Neural cell (in vitro differentiated cells): ENCODE results near the gene NAA15. TPM values are rescaled to one million over a fixed set of nuclear protein-coding genes. Genes with fewer than 3 reads are reported as not detected.
"Not testable (repeated sequence)": the region's sequence is repeated elsewhere in the genome, so short reads cannot be mapped to it uniquely, and the experiment has no call there.

ENCODE experiments used
- H2AFZ ChIP-seq: fragments of 200-600, 300-800 bp; sonication (generic), shearing (Covaris generic); 2 replicates; pipeline ENCODE4 v1.6.0; 2014; ENCODE audit warnings: low read depth, mild to moderate bottlenecking, antibody characterized with exemption, low read length, moderate library complexity
- H3F3A ChIP-seq: fragments of 200-600 bp; shearing (Covaris generic); 2 replicates; pipeline ENCODE4 v1.6.1; 2016; ENCODE audit warnings: mild to moderate bottlenecking, moderate library complexity, mixed read lengths, antibody characterized with exemption, low read length; ENCODE audit not compliant: insufficient read depth, poor library complexity, severe bottlenecking
- H3K27ac ChIP-seq: fragments of 200-600, 300-800 bp; sonication (generic), shearing (Covaris generic); 2 replicates; pipeline ENCODE4 v1.5.1; 2014; ENCODE audit warnings: mild to moderate bottlenecking, low read length, moderate library complexity
- H3K27me3 ChIP-seq: fragments of 300-800, 200-600 bp; sonication (generic), shearing (Covaris generic); 2 replicates; pipeline ENCODE4 v1.6.0; 2014; ENCODE audit warnings: mild to moderate bottlenecking, low read depth, low read length, moderate library complexity; ENCODE audit not compliant: insufficient read depth
- H3K36me3 ChIP-seq: fragments of 300-800, 200-600 bp; sonication (generic), shearing (Covaris generic); 2 replicates; pipeline ENCODE4 v1.5.1; 2014; ENCODE audit warnings: mild to moderate bottlenecking, antibody characterized with exemption, low read length, moderate library complexity; ENCODE audit not compliant: insufficient read depth
- H3K4me2 ChIP-seq: fragments of 300-800, 200-600 bp; sonication (generic), shearing (Covaris generic); 2 replicates; pipeline ENCODE4 v1.6.0; 2014; ENCODE audit warnings: mild to moderate bottlenecking, low read length
- H3K4me3 ChIP-seq: fragments of 300-800, 200-600 bp; sonication (generic), shearing (Covaris generic); 2 replicates; pipeline ENCODE4 v1.5.1; 2014; ENCODE audit warnings: mild to moderate bottlenecking, low read length, moderate library complexity
- H3K79me2 ChIP-seq: fragments of 200-600 bp; shearing (Covaris generic); replicated peaks from 2 replicates; pipeline ENCODE4 v1.6.0; 2014; ENCODE audit warnings: mild to moderate bottlenecking, low read length, moderate library complexity; ENCODE audit not compliant: insufficient read depth
- H3K9ac ChIP-seq: fragments of 300-800, 200-600 bp; sonication (generic), shearing (Covaris generic); 2 replicates; pipeline ENCODE4 v1.6.1; 2016; ENCODE audit warnings: mild to moderate bottlenecking, low read length, mixed read lengths
- H3K9me2 ChIP-seq: fragments of 200-600 bp; shearing (Covaris generic); 2 replicates; pipeline ENCODE4 v1.6.1; 2016; ENCODE audit warnings: mild to moderate bottlenecking, low read length, mixed read lengths; ENCODE audit not compliant: insufficient read depth
- H3K9me3 ChIP-seq: fragments of 200-600, 300-800 bp; sonication (generic), shearing (Covaris generic); 2 replicates; pipeline ENCODE4 v1.6.1; 2016; ENCODE audit warnings: mild to moderate bottlenecking, mixed run types, low read length, moderate library complexity, mixed read lengths
- H4K20me1 ChIP-seq: fragments of 200-600 bp; shearing (Covaris generic); 2 replicates; pipeline ENCODE4 v1.6.1; 2016; ENCODE audit warnings: mild to moderate bottlenecking, mixed run types; ENCODE audit not compliant: insufficient read depth
- EP300 ChIP-seq: fragments of 450-650 bp; conservative IDR thresholded peaks from 2 replicates; pipeline ENCODE4 v1.6.1; 2014; ENCODE audit warnings: antibody characterized with exemption, mild to moderate bottlenecking, moderate library complexity; ENCODE audit not compliant: poor library complexity, severe bottlenecking
- EZH2 ChIP-seq: fragments of 200-600, 300-800 bp; shearing (Covaris generic), sonication (generic); IDR thresholded peaks from 2 replicates; pipeline ENCODE4 v1.6.1; 2014; ENCODE audit warnings: antibody characterized with exemption, low read length, borderline replicate concordance, mild to moderate bottlenecking; ENCODE audit not compliant: insufficient read depth, poor library complexity, severe bottlenecking
- MXI1 ChIP-seq: fragments of 450-650 bp; conservative IDR thresholded peaks from 2 replicates; pipeline ENCODE4 v1.6.1; 2014; ENCODE audit warnings: antibody characterized with exemption, mild to moderate bottlenecking; ENCODE audit not compliant: poor library complexity, severe bottlenecking
- POLR2AphosphoS5 ChIP-seq: IDR thresholded peaks from 2 replicates; pipeline ENCODE4 v1.6.1; 2012
- RAD21 ChIP-seq: fragments of 450-650 bp; conservative IDR thresholded peaks from 2 replicates; pipeline ENCODE4 v1.6.1; 2014; ENCODE audit warnings: antibody characterized with exemption, mild to moderate bottlenecking, moderate library complexity
- SMC3 ChIP-seq: fragments of 450-650 bp; conservative IDR thresholded peaks from 2 replicates; pipeline ENCODE4 v1.6.1; 2014; ENCODE audit warnings: antibody characterized with exemption, mild to moderate bottlenecking, moderate library complexity; ENCODE audit not compliant: poor library complexity
- TAF1 ChIP-seq: IDR thresholded peaks from 2 replicates; pipeline ENCODE4 v1.6.1; 2012; ENCODE audit warnings: low read depth
- polyA plus RNA-seq: library from polyadenylated mRNA; depleted of rRNA; stranded (reverse); fragments of >200 nt; gene quantifications from 2 replicates; pipeline ENCODE4 v1.2.3, GENCODE V29; 2014
- TF ChIP-seq, protein P1 (sequence below): IDR thresholded peaks from 2 replicates; pipeline ENCODE4 v1.6.1; 2012; ENCODE audit warnings: borderline replicate concordance
- TF ChIP-seq, protein P2 (sequence below): fragments of 450-650 bp; IDR thresholded peaks from 2 replicates; pipeline ENCODE4 v1.5.1; 2014; ENCODE audit warnings: antibody characterized with exemption, mild to moderate bottlenecking, moderate library complexity; ENCODE audit not compliant: poor library complexity, severe bottlenecking

NAA15 gene
- polyA plus RNA-seq, 1 donor from 2014 or later, result 12.5 TPM

DNA sequence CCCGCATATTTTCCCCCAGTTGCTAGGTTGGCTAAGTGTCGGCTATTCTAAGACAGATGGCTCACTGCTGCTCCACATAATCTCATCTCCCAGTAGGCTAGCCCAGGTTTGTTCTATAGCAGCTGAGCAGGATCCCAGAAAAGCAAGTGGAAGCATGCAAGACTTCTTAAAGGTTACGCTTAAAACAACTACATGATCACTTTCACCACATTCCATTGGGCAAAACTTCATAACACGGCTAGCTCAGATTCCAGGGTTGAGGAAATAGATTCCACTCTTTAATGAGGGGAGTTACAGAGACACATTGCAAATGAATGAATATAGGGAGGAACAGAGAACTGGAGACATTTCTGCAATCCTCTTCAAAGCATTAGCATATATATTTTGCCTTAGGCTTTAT is 139.7 kb downstream of the NAA15 start:
- no peak overlapping the region for H3K27ac ChIP-seq
- peaks cover 8% of the 10 kb centered on the region for H3K9me3 ChIP-seq
- H3F3A ChIP-seq, result no peaks in the 10 kb centered on the region
- no peak overlapping the region for H3K4me2 ChIP-seq
- H2AFZ ChIP-seq, result no peak overlapping the region
- peaks cover 6% of the 10 kb centered on the region for H3K36me3 ChIP-seq
- H3K9me2 ChIP-seq, result no peaks in the 10 kb centered on the region
- H3K9ac ChIP-seq, result no peak overlapping the region
- H4K20me1 ChIP-seq, result no peaks in the 10 kb centered on the region
- no peak for TF ChIP-seq RAD21
- TF ChIP-seq, protein P1, sequence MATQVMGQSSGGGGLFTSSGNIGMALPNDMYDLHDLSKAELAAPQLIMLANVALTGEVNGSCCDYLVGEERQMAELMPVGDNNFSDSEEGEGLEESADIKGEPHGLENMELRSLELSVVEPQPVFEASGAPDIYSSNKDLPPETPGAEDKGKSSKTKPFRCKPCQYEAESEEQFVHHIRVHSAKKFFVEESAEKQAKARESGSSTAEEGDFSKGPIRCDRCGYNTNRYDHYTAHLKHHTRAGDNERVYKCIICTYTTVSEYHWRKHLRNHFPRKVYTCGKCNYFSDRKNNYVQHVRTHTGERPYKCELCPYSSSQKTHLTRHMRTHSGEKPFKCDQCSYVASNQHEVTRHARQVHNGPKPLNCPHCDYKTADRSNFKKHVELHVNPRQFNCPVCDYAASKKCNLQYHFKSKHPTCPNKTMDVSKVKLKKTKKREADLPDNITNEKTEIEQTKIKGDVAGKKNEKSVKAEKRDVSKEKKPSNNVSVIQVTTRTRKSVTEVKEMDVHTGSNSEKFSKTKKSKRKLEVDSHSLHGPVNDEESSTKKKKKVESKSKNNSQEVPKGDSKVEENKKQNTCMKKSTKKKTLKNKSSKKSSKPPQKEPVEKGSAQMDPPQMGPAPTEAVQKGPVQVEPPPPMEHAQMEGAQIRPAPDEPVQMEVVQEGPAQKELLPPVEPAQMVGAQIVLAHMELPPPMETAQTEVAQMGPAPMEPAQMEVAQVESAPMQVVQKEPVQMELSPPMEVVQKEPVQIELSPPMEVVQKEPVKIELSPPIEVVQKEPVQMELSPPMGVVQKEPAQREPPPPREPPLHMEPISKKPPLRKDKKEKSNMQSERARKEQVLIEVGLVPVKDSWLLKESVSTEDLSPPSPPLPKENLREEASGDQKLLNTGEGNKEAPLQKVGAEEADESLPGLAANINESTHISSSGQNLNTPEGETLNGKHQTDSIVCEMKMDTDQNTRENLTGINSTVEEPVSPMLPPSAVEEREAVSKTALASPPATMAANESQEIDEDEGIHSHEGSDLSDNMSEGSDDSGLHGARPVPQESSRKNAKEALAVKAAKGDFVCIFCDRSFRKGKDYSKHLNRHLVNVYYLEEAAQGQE, result no peak
- no peak for TF ChIP-seq POLR2AphosphoS5
- TF ChIP-seq MXI1, result no peak
- no peak for TF ChIP-seq TAF1
- TF ChIP-seq SMC3, result no peak
- no peak for TF ChIP-seq EP300
- no peak for TF ChIP-seq EZH2
- TF ChIP-seq, protein P2, sequence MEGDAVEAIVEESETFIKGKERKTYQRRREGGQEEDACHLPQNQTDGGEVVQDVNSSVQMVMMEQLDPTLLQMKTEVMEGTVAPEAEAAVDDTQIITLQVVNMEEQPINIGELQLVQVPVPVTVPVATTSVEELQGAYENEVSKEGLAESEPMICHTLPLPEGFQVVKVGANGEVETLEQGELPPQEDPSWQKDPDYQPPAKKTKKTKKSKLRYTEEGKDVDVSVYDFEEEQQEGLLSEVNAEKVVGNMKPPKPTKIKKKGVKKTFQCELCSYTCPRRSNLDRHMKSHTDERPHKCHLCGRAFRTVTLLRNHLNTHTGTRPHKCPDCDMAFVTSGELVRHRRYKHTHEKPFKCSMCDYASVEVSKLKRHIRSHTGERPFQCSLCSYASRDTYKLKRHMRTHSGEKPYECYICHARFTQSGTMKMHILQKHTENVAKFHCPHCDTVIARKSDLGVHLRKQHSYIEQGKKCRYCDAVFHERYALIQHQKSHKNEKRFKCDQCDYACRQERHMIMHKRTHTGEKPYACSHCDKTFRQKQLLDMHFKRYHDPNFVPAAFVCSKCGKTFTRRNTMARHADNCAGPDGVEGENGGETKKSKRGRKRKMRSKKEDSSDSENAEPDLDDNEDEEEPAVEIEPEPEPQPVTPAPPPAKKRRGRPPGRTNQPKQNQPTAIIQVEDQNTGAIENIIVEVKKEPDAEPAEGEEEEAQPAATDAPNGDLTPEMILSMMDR, result no peak
- H3K27me3 ChIP-seq, result no peaks in the 10 kb centered on the region
- H3K4me3 ChIP-seq, result no peak overlapping the region
- H3K79me2 ChIP-seq, result no peaks in the 10 kb centered on the region

DNA sequence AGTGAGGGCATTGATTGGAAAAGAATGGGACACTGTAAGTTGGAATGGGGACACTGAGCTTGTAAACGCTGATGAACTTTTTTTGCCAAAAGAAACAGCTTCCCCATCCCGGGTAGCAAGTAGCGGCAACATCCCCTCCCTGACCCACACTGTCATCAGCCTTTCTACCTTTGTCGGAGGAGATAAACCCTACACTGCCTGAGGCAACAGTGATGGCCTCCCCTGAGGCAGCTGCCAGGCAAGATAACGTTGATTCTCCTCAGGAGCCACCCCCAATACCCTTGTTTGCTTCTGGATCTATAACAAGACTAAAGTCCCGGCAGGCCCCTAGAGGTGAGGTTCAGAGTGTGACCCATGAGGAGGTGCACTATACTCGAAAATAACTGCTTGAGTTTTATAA is 142.4 kb downstream of the NAA15 start:
- no peak overlapping the region for H3K4me3 ChIP-seq
- TF ChIP-seq, protein P2, result no peak
- no peak for TF ChIP-seq SMC3
- TF ChIP-seq, protein P1, result no peak
- TF ChIP-seq EZH2, result no peak
- no peak for TF ChIP-seq RAD21
- no peaks in the 10 kb centered on the region for H3K9me2 ChIP-seq
- no peaks in the 10 kb centered on the region for H3K79me2 ChIP-seq
- H4K20me1 ChIP-seq, result no peaks in the 10 kb centered on the region
- H3K36me3 ChIP-seq, result no peaks in the 10 kb centered on the region
- no peak overlapping the region for H3K4me2 ChIP-seq
- no peak overlapping the region for H3K27ac ChIP-seq
- no peaks in the 10 kb centered on the region for H3K27me3 ChIP-seq
- no peaks in the 10 kb centered on the region for H3K9me3 ChIP-seq
- H3F3A ChIP-seq, result no peaks in the 10 kb centered on the region
- no peak overlapping the region for H2AFZ ChIP-seq
- no peak overlapping the region for H3K9ac ChIP-seq

DNA sequence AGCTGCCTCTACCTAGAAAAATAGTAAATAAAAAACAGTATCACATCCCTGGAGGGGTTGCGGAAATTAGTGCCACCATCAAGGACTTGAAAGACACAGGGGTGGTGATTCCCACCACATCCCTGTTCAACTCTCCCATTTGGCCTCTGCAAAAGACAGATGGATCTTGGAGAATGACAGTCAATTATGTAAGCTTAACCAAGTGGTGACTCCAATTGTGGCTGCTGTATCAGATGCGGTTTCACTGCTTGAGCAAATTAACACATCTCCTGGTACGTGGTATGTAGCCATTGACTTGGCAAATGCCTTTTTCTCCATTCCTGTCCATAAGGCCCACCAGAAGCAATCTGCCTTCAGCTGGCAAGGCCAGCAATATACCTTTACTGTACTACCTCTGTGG is 143.6 kb downstream of the NAA15 start:
- H2AFZ ChIP-seq, H3K4me2 ChIP-seq, H3K4me3 ChIP-seq, H3K9me3 ChIP-seq, H3K27me3 ChIP-seq, H3F3A ChIP-seq, H3K79me2 ChIP-seq, H3K27ac ChIP-seq, H3K9me2 ChIP-seq, H4K20me1 ChIP-seq, H3K9ac ChIP-seq, H3K36me3 ChIP-seq: not testable (repeated sequence)
